HG03575 (cell line): ENCODE data around the gene RANBP17.
"Not testable (repeated sequence)": the region's sequence is repeated elsewhere in the genome, so short reads cannot be mapped to it uniquely, and the experiment has no call there.

ENCODE experiments used
- ATAC-seq: cut with Tn5 transposase; IDR thresholded peaks from one replicate; pipeline ENCODE4 v1.9.1; 2021; ENCODE audit not compliant: unreplicated experiment, insufficient number of reproducible peaks, low FRiP score; ENCODE audit errors: extremely low read depth

RANBP17 gene

DNA sequence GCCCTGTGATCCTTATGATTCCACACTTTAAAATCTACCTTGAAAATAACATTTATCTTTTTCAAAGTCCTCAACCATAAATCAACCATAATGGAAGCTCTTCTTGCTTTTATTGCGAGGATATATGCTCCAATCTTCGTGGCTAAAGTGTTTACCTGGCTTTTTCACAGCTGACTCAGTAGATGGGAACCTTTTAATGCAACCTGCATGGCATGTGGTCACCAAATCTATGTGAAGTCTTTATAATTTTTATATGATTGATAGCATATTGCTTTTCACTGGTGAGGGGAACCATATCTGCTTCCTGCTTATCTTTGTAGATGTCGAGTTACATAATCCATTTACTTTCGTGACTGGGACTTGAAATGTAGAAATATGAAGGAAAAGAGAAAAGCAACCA is 400.1 kb downstream of the RANBP17 start:
- ATAC-seq = no peak

DNA sequence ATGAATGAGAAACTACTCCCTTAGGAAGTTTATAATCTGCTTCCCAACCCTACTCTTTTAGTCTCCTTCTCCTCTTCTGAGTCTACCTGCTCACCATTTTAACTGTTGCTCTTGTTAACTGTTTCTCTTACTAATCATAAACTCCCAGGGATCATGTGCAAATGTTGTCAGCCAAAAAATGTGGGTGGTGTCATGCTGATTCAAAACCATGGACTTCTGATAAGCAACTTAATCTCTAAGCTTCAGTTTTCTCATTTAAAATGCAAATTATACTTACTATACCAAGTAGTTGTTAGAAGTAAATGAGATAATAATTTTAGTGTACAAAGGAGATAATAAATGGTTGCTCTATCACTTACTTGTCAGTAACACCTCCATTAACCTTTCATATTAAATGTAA is 401.4 kb downstream of the RANBP17 start:
- no peak for ATAC-seq

DNA sequence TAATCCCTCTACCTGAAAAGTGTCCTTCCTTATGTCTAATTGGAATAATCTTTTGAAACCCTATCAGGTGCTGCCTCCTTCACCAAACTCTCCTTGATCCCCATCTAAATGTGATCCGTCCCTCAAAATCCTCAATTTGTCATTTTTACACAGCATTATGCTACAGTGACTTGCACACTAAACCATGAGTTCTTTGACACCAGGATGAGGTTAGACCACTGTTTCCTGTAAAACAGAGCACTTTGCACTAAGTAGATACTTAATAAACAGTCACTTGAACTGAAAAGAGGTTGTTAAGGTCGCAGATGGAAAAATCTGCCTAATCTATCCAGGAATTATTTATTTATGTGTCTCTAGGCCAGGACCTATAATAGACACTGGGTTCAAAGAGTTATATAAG is 403.0 kb downstream of the RANBP17 start:
- ATAC-seq = no peak

DNA sequence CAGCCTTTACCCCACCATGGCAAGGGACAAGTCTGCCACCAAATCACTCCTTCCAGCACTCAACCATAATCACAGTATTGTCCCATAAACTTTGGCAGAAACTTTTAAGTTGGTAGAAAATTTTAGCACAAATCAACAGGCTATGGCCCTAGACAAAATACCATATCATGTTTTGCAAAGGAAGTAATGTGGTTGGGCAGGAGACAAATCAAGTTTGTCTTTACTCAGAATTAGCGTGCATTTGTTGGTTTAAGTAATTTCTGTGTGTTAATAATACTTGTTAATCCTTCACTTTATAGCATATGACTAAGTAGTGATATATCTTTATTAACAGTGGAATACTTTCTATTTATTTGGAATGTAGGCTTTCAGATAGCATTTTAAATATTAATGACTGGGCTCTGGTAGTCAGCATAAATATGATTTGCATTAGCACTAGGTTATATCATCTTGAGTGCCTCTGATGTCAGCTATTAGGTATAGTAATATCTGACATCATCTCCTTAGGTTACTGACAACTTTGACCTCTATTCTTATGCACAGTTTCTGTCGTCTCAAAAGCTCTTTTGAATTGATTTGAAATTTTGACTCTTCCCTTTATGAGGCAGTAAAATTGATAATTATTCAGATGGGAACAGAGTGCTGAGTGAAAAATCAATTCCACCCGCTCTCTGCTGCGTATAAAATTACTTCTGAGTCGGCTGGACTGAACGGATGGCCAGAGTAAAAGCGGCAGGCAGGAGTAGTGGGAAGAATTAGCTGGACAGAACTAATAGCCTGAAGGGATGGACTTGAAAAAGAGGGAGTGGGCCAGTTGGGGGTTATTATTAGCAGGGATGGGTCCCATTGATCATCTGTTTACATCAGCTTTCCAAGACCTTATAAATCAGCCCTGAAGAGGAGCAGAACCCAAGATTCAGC is 407.1 kb downstream of the RANBP17 start:
- ATAC-seq = no peak

DNA sequence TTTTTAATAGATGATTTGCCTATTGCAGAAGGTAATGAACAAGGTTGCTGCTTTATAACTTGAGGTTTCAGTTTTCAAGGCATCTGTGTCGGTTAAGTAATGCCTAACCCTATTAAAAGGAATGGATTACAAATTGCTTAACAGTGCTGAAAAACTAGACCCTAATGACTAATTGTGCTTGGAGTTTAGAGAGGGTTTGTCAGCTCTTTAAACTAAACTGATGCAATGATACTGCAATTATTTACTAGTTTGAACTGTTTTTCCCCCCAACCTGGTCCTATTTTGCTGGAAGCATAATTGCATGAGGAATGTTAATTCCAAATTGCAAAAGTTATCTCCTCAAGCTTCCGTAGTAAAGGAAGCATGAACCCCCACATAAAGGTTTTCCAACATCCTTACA is 407.9 kb downstream of the RANBP17 start:
- ATAC-seq = no peak

DNA sequence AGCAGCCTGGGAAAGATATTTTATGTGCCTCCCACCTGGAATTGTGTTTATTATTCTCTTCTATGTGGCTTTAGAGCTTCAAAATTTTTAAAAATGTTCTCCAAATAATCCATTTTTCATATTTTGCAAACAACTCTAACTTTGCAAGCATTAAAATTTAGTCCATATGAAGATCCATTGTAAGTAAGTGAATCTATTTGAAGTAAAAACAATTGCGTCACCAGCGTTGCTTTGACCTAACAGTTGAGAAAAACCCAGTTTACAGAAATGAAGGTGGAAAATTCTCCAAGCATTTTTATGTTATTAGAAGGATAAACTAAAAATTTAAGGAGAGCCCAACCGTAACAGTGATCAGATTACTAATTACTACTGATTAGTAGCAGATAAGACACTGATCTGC is 408.3 kb downstream of the RANBP17 start:
- no peak for ATAC-seq

DNA sequence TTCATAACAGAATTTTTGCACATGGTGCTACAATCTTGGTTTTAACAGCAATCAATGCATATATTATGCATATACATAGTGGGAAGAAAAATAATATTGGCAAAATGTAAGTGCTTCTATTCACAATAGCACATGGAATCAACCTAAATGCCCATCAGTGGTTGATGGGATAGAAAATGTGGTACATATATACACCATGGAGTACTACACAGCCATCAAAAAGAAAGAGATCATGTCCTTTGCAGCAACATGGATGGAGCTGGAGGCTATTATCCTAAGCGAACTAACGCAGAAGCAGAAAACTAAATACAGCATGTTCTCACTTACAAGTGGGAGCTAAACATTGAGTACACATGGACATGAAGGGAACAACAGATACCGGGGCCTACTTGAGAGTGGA is 410.0 kb downstream of the RANBP17 start:
- no peak for ATAC-seq

DNA sequence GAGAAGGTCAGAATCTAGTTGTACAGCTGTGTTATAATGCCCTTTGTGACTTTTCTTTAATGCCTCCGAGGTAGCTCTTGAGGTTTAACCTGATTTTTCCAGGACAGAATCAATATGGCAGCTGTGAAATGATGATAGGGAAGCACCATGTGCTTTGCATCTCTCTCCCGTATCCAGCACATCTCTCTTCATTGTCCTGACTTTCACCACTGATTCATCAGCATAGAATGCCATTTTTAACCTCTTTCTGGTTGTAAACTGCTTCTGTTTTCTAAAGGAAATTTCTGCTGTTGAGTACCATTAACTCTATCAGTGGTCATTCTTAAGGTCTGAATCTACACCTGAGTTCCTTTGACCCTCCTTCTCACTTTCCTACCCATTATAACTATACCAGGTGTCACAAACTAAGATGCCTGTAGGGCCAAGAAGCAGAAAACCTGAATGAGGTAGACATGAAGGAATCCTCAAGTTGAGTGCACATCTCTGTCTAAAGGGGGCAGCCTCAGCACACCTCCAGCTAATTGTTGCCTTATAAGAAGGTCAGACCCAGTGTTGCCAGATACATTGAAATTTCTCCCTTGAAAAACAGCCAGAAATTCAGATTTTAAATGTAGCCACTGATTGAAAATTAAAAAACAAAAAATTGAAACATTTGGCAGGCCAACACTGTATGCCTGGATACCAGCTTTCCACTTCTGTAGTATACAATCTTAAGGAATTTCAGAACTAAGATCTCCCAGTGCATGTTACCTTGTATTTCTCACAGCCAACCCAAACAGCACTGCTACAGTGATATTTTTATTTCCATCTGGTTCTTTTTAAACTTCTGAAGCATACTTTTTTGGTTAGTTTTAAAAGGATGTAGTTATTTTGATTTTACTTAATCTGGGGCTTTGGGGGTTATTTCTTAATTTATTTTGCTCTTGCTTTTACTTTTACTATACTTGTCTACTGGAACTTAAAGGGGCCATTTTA is 411.5 kb downstream of the RANBP17 start:
- no peak for ATAC-seq

DNA sequence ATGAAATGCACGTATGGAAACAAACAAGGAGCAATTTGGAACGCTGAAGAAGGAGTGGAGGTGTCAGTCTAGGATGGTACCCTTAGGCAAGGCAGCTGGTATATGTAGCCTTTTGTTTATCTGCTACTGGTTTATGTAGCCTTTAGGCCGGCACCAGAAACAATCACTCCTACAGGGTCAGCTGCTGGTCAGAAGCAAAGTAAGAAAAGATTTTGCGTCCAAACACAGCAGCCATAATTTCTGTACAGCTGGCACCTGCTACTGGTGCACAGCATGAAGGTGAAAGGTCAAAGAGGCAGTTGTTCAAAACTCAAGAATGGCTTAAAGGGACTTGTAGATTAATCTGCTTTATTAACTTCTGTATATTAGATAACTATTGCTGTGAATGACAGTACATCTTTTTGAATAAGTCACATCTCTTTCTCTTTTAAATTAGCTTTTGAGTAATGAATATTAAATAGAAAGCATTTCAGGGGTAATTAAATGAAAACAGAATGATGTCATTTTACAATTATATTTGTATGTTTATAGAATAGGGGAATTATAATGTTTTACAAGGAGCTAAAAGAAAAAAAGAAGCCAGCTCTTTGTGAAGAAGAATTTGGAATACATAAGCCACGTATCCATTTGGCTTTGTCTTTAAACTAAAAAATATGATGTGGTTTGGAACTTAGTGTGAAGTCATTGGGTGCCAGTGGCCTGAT is 414.2 kb downstream of the RANBP17 start:
- ATAC-seq = no peak

DNA sequence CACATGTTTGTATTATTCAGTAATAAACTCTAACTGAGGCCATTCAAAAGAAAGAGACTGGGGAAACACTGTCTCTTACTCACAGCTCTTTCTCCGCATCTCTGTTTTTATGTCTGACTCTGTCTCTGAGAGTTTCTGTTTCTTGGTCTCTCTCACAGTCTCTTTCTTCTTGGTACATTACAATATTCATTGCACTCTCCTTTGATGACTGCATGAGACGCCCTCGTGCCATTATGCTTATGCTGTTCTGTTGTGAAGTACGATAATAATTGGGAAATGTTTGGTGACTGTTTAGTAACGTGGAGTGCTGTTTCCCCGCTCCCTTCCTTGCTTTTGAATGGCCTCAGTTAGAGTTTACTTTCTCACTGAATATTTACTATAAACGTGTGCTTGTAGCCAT is 421.9 kb downstream of the RANBP17 start:
- ATAC-seq = no peak

DNA sequence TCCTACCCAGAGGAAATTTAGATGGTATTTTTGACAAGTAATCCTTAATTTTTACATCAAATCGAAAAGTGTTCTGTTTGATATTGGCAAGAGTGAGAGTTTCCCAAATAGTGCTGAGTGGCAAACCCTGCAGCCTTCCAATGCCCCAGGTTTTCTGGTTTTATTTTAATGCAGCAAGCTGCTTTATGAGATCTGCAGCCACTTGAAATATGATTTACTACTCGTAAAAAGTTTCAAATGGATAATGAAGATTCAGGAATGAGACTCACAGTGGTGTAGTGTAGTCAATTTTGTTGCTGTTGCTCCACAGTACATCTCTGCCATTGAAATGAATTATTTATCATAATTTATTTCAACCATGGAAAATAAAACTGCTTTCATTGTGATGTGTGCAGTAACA is 423.6 kb downstream of the RANBP17 start:
- ATAC-seq = no peak

DNA sequence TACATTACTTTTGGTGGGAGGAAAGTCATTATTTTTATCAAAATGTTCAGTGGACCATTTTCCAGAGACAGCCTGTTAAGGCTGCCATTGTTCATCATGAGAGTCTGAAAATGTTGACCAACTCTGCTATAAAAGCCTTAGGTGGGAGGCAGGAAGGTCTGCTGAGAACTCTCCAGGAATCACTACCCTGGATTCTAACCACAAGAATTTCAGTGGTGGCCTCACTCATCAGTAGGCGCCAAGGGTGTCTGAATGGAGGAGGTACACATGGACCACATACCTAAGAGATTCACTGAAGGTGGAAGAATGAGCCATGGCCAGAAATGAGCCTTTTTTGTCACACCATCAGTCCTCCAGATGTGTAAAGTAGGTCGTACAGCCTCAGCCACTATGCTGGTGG is 426.2 kb downstream of the RANBP17 start:
- no peak for ATAC-seq

DNA sequence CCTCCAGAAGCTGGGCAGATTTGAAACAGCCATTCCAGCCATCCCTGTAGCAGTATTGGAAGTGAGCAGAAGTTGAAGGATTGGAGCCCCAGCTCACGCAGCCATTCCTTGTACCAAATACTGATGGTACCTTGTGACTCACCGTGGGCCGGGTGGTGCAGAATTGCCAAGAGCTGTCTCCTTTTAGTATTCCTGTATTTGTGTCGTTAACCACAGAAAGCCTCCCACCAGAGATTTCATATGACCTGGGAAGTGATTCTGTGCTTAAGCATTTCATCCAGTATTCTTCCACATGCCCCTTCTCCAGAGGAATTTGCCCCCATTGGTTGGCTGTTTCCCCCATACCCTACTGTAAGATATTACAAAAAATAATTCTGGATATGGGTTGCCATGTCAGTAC is 429.6 kb downstream of the RANBP17 start:
- no peak for ATAC-seq

DNA sequence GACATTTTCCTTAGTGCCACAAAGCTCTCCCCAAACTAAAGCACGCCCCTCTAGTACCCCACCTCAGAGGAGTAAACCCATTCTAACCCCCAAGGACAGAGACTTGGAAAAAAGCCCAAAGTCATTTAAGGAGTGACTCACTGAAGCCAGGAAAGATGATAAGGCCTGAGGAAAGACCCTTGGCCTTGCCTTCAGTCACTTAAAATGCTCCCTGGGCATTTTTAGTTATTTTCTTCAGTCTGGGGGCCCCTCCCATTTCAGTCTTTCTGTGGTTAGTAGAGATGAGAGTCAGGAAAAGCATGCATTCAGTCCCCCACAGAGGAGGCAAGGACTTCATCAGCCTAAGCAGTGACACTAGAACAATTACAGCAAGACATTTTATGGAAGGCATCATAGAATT is 433.5 kb downstream of the RANBP17 start:
- ATAC-seq = no peak

DNA sequence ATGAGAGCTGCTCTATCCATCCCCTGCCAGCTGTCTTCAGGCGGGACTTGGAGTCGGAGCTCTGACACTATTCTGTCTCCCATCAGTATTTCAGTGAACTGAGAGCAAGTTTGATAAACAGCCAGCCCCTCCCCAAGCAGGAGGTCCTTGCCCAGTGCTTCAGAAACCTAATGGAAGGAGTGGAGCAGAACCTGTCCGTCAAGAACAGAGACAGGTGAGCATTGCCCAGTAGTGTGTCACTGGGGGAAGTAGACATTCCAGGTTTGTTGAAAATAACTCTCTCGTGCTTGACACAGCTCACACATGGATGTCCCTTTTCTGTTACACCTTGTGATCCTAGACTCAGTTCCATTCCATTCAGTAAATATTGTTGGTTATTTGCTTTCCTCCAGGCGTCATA is 434.0 kb downstream of the RANBP17 start:
- no peak for ATAC-seq

DNA sequence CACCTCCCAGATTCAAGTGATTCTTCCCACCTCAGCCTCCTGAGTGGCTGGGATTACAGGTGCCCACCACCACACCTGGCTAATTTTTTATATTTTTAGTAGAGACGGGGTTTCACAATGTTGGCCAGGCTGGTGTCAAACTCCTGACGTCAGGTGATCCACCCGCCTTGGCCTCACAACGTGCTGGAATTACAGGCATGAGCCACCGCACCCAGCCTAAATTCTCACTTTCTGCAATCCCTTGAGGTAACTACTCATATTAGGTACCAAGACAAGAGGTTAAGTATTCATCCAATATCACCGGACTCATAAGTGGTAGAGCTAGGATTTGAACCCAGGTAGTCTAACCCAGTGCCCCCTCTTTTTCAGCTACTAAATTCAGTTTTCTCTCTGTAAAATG is 436.1 kb downstream of the RANBP17 start:
- not testable (repeated sequence) for ATAC-seq

DNA sequence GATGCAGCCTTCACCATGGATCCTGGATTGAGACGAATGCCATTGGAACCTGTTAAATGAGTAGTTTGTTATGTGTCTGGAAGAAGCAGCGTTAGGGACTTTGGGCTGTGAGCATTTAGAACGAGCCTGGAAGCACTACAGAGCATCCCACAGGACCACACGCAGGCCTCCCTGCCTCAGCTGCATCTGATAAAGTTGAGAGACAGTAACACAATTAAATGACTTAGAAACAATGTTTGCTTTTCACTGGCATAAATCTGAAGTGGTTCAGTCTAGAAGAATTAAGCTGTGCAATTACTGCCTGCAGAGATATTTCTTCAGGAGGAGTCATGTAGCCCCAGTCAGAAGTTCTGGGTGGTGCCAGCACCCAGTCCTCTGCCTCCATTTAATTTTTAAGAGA is 437.4 kb downstream of the RANBP17 start:
- no peak for ATAC-seq

DNA sequence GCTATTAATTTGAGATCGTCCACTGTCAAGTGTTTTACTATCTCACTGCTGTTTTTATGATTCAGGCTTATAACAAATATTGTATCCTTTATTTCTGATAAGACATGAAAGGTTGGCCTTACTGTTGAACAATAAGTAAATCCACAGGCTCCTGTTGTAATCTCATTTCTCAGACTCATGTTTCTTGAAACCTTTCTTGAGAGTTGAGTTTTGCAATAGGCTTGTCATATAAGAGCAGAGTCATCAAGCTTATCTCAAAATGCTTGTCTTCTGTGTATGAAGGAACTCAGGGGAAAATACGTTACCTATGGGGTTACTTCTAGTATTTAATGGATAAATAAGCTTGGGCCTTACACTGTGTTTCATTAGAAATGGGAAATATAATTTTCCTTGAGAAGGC is 438.0 kb downstream of the RANBP17 start:
- ATAC-seq = no peak

DNA sequence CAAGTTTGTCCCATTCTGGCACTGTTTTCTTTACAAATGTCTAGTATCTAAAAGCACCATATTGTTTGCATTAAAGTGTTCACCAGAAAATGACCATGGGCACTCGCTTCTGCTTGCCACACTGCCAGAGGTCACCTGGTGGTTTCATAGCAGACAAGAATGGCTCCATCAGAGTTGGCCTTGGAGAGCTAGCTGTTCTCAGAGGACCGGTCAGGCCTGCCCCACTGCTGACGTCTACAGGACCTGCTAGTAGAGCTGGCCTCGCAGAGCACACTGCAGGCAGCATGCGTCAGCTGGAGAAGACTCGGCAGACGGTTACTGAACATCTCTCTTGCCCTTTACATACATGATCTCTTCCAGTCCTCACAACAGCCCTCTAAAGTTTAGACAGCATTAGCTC is 438.5 kb downstream of the RANBP17 start:
- ATAC-seq = no peak
